Measurements from ENCODE around the gene ZBTB24. TPM values are rescaled to one million over a fixed set of nuclear protein-coding genes. Genes with fewer than 3 reads are reported as not detected.

ZBTB24 gene
- polyA plus RNA-seq, 3 donors: 3.1 to 4.7 (median 3.4) TPM

GRCh38 chr6:109512271-109512817 lies 29.3 kb upstream of the ZBTB24 start:
- intact Hi-C loops (cut with micrococcal nuclease): no loop called here
- Histone ChIP-seq H3K79me2 (ENCODE audit: insufficient read depth, low read length) (no peaks in the 10 kb centered on the region), H2AFZ (ENCODE audit: insufficient read depth, low read depth, low read length, poor library complexity, severe bottlenecking) (no peak overlapping the region), H3K9ac (ENCODE audit: insufficient read depth, low read length, poor library complexity, severe bottlenecking) (no peak overlapping the region), H3K4me2 (replicated peaks; ENCODE audit: extremely low read depth, low read length, poor library complexity, severe bottlenecking) (no peak overlapping the region), H3K27ac (ENCODE audit: low read depth in 1 of 2, low read length in 2 of 2) (no peak overlapping the region), H3K36me3 (replicated peaks in 1 of 2; ENCODE audit: control insufficient read depth in 1 of 2, insufficient read depth in 2 of 2, low read length in 2 of 2) (no peaks in the 10 kb centered on the region), H3K4me1 (ENCODE audit: control insufficient read depth in 1 of 2, insufficient read depth in 2 of 2, low read length in 2 of 2) (peaks cover 10 to 17% of the 10 kb centered on the region in 2 donors), H4K20me1 (ENCODE audit: insufficient read depth, low read length) (no peaks in the 10 kb centered on the region), H3K27me3 (ENCODE audit: control insufficient read depth in 2 of 2, insufficient read depth in 2 of 2, low read length in 2 of 2) (no peaks in the 10 kb centered on the region), H3K4me3 (replicated peaks in 1 of 3; ENCODE audit: low read depth in 2 of 3, low read length in 3 of 3) (no peak overlapping the region), H3K9me3 (replicated peaks in 1 of 2; ENCODE audit: control insufficient read depth in 1 of 2, insufficient read depth in 1 of 2, low read length in 2 of 2) (peaks cover 0 to 13% of the 10 kb centered on the region in 2 donors)
- Mint-ChIP-seq H3K9me3 (peaks cover 0 to 8% (median 5%) of the 10 kb centered on the region in 7 donors), H3K27ac (no peak overlapping the region), H3K36me3 (no peaks in the 10 kb centered on the region), H3K27me3 (ENCODE audit: low read depth in 3 of 3) (no peaks in the 10 kb centered on the region), H3K4me3 (no peak overlapping the region), H3K4me1 (peaks cover 19% of the 10 kb centered on the region)
- TF ChIP-seq CTCF (IDR thresholded peaks at IDR 0.05): no peak
- WGBS (ENCODE audit: insufficient coverage): 100% methylated on average over 1 of the region's 2 CpGs
- no peak for DNase-seq

- no peak overlapping the region for H3K4me3 Mint-ChIP-seq
- no peaks in the 10 kb centered on the region for H3K79me2 ChIP-seq (ENCODE audit: insufficient read depth, low read length)
- intact Hi-C loops (cut with micrococcal nuclease): no loop called here
- peaks cover 0 to 8% (median 5%) of the 10 kb centered on the region in 7 donors for H3K9me3 Mint-ChIP-seq
- H3K27ac Mint-ChIP-seq: no peak overlapping the region
- WGBS (ENCODE audit: insufficient coverage): 100% methylated on average over 1 of the region's 2 CpGs
- no peaks in the 10 kb centered on the region for H3K36me3 ChIP-seq (replicated peaks in 1 of 2; ENCODE audit: control insufficient read depth in 1 of 2, insufficient read depth in 2 of 2, low read length in 2 of 2)
- no peak overlapping the region for H2AFZ ChIP-seq (ENCODE audit: insufficient read depth, low read depth, low read length, poor library complexity, severe bottlenecking)
- peaks cover 0 to 13% of the 10 kb centered on the region in 2 donors for H3K9me3 ChIP-seq (replicated peaks in 1 of 2; ENCODE audit: control insufficient read depth in 1 of 2, insufficient read depth in 1 of 2, low read length in 2 of 2)
- no peaks in the 10 kb centered on the region for H3K27me3 Mint-ChIP-seq (ENCODE audit: low read depth in 3 of 3)
- H3K9ac ChIP-seq (ENCODE audit: insufficient read depth, low read length, poor library complexity, severe bottlenecking): no peak overlapping the region
- no peaks in the 10 kb centered on the region for H4K20me1 ChIP-seq (ENCODE audit: insufficient read depth, low read length)
- no peak overlapping the region for H3K4me2 ChIP-seq (replicated peaks; ENCODE audit: extremely low read depth, low read length, poor library complexity, severe bottlenecking)
- DNase-seq: no peak
- peaks cover 15% of the 10 kb centered on the region for H3K4me1 Mint-ChIP-seq
- peaks cover 10 to 14% of the 10 kb centered on the region in 2 donors for H3K4me1 ChIP-seq (ENCODE audit: control insufficient read depth in 1 of 2, insufficient read depth in 2 of 2, low read length in 2 of 2)
- no peaks in the 10 kb centered on the region for H3K36me3 Mint-ChIP-seq
- H3K4me3 ChIP-seq (replicated peaks in 1 of 3; ENCODE audit: low read depth in 2 of 3, low read length in 3 of 3): no peak overlapping the region
- no peaks in the 10 kb centered on the region for H3K27me3 ChIP-seq (ENCODE audit: control insufficient read depth in 2 of 2, insufficient read depth in 2 of 2, low read length in 2 of 2)
- TF ChIP-seq CTCF (IDR thresholded peaks at IDR 0.05): no peak
- H3K27ac ChIP-seq (ENCODE audit: low read depth in 1 of 2, low read length in 2 of 2): no peak overlapping the region
Observed at GRCh38 chr6:109511832-109512231, 28.8 kb upstream of the ZBTB24 start.
